Measurements from ENCODE around the gene ABCG4.

- TF ChIP-seq CTCF (IDR thresholded peaks at IDR 0.05; ENCODE audit: low read depth, low read length, missing input control): no peak
- no peak for TF ChIP-seq NR2F2 (IDR thresholded peaks at IDR 0.05)
- no peak for TF ChIP-seq SP1 (IDR thresholded peaks at IDR 0.05)
- TF ChIP-seq MAX (IDR thresholded peaks at IDR 0.05): no peak
- TF ChIP-seq EGR1 (IDR thresholded peaks at IDR 0.05; ENCODE audit: low read depth in 2 of 2): no peak
- peak; percentile 31 for TF ChIP-seq YY1 (IDR thresholded peaks at IDR 0.05)
- TF ChIP-seq ATF3 (IDR thresholded peaks at IDR 0.05): no peak
- no peak for TF ChIP-seq REST (IDR thresholded peaks at IDR 0.05)
- TF ChIP-seq GABPA (IDR thresholded peaks at IDR 0.05 in 1 of 2, conservative IDR thresholded peaks at IDR 0.05 in 1 of 2): peak in 1 of 2 donors; percentile 63
- TF ChIP-seq FOXA2 (IDR thresholded peaks at IDR 0.05): no peak
- TF ChIP-seq RXRA (IDR thresholded peaks at IDR 0.05): no peak
- no peak for TF ChIP-seq TAF1 (conservative IDR thresholded peaks at IDR 0.05)
- TF ChIP-seq RAD21 (IDR thresholded peaks at IDR 0.05): peak in 1 of 2 donors; percentile 18
Measured at GRCh38 chr11:119106564-119107537, 42.0 kb upstream of the ABCG4 start, which contains the start of gene C2CD2L.
